Epidermal melanocyte (primary cell): ENCODE results near the gene FASTK.
"Not testable (repeated sequence)": the region's sequence is repeated elsewhere in the genome, so short reads cannot be mapped to it uniquely, and the experiment has no call there.

Source experiments
- DNase-seq: peaks from one replicate; pipeline ENCODE4 v3.0.0; 2011; ENCODE audit warnings: low spot score; ENCODE audit not compliant: insufficient read length

FASTK gene

GRCh38 chr7:151051108-151051507, 29.5 kb downstream of the FASTK start:
- DNase-seq: peak; percentile 73

- DNase-seq: no peak
Measured at GRCh38 chr7:151048911-151049463, 31.6 kb downstream of the FASTK start.

GRCh38 chr7:151047976-151048815, 32.4 kb downstream of the FASTK start, which contains the start of gene ASIC3:
TSS of gene ASIC3 (plus strand) at chr7:151048531. CDS start at chr7:151048886, 355 bp downstream.
- no peak for DNase-seq

GRCh38 chr7:151046603-151047573, 33.7 kb downstream of the FASTK start:
- DNase-seq: no peak

GRCh38 chr7:151045967-151046366, 34.6 kb downstream of the FASTK start:
- DNase-seq: no peak

- no peak for DNase-seq
Measured at GRCh38 chr7:151045262-151045661, 35.3 kb downstream of the FASTK start.

GRCh38 chr7:151043959-151044358, 36.6 kb downstream of the FASTK start:
- DNase-seq: no peak

GRCh38 chr7:151043449-151043848, 37.2 kb downstream of the FASTK start:
- not testable (repeated sequence) for DNase-seq

- no peak for DNase-seq
Measured at GRCh38 chr7:151040616-151041375, 39.8 kb downstream of the FASTK start.

- DNase-seq: no peak
Measured at GRCh38 chr7:151039850-151040548, 40.6 kb downstream of the FASTK start.

- DNase-seq: no peak
Measured at GRCh38 chr7:151038951-151039849, 41.4 kb downstream of the FASTK start.

- DNase-seq: no peak
Measured at GRCh38 chr7:151035902-151036301, 44.7 kb downstream of the FASTK start.

GRCh38 chr7:151035026-151035717, 45.4 kb downstream of the FASTK start:
- DNase-seq: no peak

GRCh38 chr7:151034312-151035025, 46.1 kb downstream of the FASTK start:
- DNase-seq: no peak

GRCh38 chr7:151033864-151034249, 46.8 kb downstream of the FASTK start:
- DNase-seq: no peak

GRCh38 chr7:151032936-151033863, 47.4 kb downstream of the FASTK start:
- no peak for DNase-seq

GRCh38 chr7:151031011-151031410, 49.6 kb downstream of the FASTK start:
- no peak for DNase-seq
